DND-41 (cell line): Measurements from ENCODE around the gene WARS2.

ENCODE experiments used
- CTCF ChIP-seq: IDR thresholded peaks from 2 replicates; pipeline ENCODE4 v1.5.1; 2012; ENCODE audit warnings: borderline replicate concordance, low read length, moderate library complexity, mild to moderate bottlenecking; ENCODE audit not compliant: poor library complexity, severe bottlenecking; ENCODE audit errors: extremely low read depth
- EZH2 ChIP-seq: IDR thresholded peaks from 3 replicates; pipeline ENCODE4 v1.6.1; 2012; ENCODE audit warnings: borderline replicate concordance, low read depth, mild to moderate bottlenecking, moderate library complexity, low read length, inconsistent platforms; ENCODE audit not compliant: severe bottlenecking

- TF ChIP-seq CTCF = no peak
- TF ChIP-seq EZH2 = no peak
These were observed 38.4 kb downstream of the WARS2 start for GRCh38 chr1:119102051-119102450.
